PC-3 (cell line): ENCODE measurements around the gene ST6GAL1. TPM values are rescaled to one million over a fixed set of nuclear protein-coding genes. Genes with fewer than 3 reads are reported as not detected.

ENCODE experiments used
- ATAC-seq: fragments of 200-7000 bp; cut with Tn5 transposase; 2 replicates; pipeline ENCODE4 v1.9.1; 2020; ENCODE audit warnings: mild to moderate bottlenecking, moderate library complexity
- BruUV-seq: library from RNA; stranded (reverse); fragments of 400-500 nt; replicated peaks from 2 replicates; lab custom pipeline; 2021; lab: Mats Ljungman, UMichigan
- CTCF ChIA-PET: fragments of 300-600 bp; sonication (Branson Sonifier 250); formaldehyde crosslinking; loops from one replicate; lab custom pipeline; 2022; ENCODE audit warnings: antibody characterized with exemption; lab: Charles Lee
- POLR2A ChIA-PET: fragments of 300-600 bp; sonication (Branson Sonifier 250); formaldehyde crosslinking; loops from one replicate; lab custom pipeline; 2022; ENCODE audit warnings: antibody characterized with exemption; ENCODE audit not compliant: unreplicated experiment; lab: Charles Lee
- DNase-seq: peaks from one replicate; pipeline ENCODE4 v3.0.0-alpha.2; 2015
- H2AFZ ChIP-seq: fragments of 300-600 bp; sonication (generic); 2 replicates; pipeline ENCODE4 v1.6.0; 2016; ENCODE audit warnings: antibody characterized with exemption, low read length
- H3F3A ChIP-seq: fragments of 300-600 bp; sonication (generic); one replicate; pipeline ENCODE4 v1.6.0; 2017; ENCODE audit warnings: antibody characterized with exemption, low read length, control low read depth, mild to moderate bottlenecking; ENCODE audit not compliant: unreplicated experiment
- H3K27ac ChIP-seq: fragments of 300-600 bp; sonication (generic); 2 replicates; pipeline ENCODE4 v1.5.1; 2016; ENCODE audit warnings: mild to moderate bottlenecking, low read length
- H3K27me3 ChIP-seq: fragments of 300-600 bp; sonication (generic); 2 replicates; pipeline ENCODE4 v1.6.1; 2016; ENCODE audit warnings: low read length, mixed read lengths
- H3K36me3 ChIP-seq: fragments of 300-600 bp; sonication (generic); 2 replicates; pipeline ENCODE4 v1.6.1; 2016; ENCODE audit warnings: low read depth, mixed run types, low read length, mixed read lengths
- H3K4me1 ChIP-seq: fragments of 300-600 bp; sonication (generic); 2 replicates; pipeline ENCODE4 v1.5.1; 2016; ENCODE audit warnings: low read length; ENCODE audit not compliant: insufficient read depth
- H3K4me2 ChIP-seq: fragments of 300-600 bp; sonication (generic); 2 replicates; pipeline ENCODE4 v1.6.0; 2016; ENCODE audit warnings: low read length
- H3K4me3 ChIP-seq: fragments of 300-600 bp; sonication (generic); 2 replicates; pipeline ENCODE4 v1.5.1; 2016; ENCODE audit warnings: mild to moderate bottlenecking, low read length, mixed read lengths
- H3K79me2 ChIP-seq: fragments of 300-600 bp; sonication (generic); 2 replicates; pipeline ENCODE4 v1.6.1; 2017; ENCODE audit warnings: low read length, mixed read lengths
- H3K9ac ChIP-seq: fragments of 300-600 bp; sonication (generic); 2 replicates; pipeline ENCODE4 v1.6.0; 2016; ENCODE audit warnings: mild to moderate bottlenecking, low read length
- H3K9me2 ChIP-seq: fragments of 300-600 bp; sonication (generic); replicated peaks from 2 replicates; pipeline ENCODE4 v1.6.1; 2016; ENCODE audit warnings: mixed run types, low read length, mixed read lengths
- H3K9me3 ChIP-seq: fragments of 300-600 bp; sonication (generic); 2 replicates; pipeline ENCODE4 v1.6.1; 2016; ENCODE audit warnings: low read length, mixed read lengths
- H4K20me1 ChIP-seq: fragments of 300-600 bp; sonication (generic); 2 replicates; pipeline ENCODE4 v1.6.1; 2016; ENCODE audit warnings: low read length, mixed read lengths
- EZH2 ChIP-seq: fragments of 300-600 bp; sonication (generic); IDR thresholded peaks from one replicate; pipeline ENCODE4 v1.6.1; 2017; ENCODE audit warnings: antibody characterized with exemption, mild to moderate bottlenecking, low read length; ENCODE audit not compliant: unreplicated experiment
- EZH2phosphoT487 ChIP-seq: fragments of 300-600 bp; sonication (generic); IDR thresholded peaks from 2 replicates; pipeline ENCODE4 v1.6.1; 2018; ENCODE audit warnings: mild to moderate bottlenecking, antibody characterized with exemption, low read length, borderline replicate concordance
- intact Hi-C: fragments of 100-400 bp; cut with micrococcal nuclease; formaldehyde crosslinking; loops from 2 replicates; pipeline ENCODE4 v1.9.0; 2023
- total RNA-seq: library from RNA; depleted of rRNA; stranded (reverse); fragments of >200 nt; gene quantifications from 2 replicates; pipeline ENCODE4 v1.2.3, GENCODE V29; 2014
- TF ChIP-seq, protein P1 (sequence below): fragments of 300-600 bp; sonication (generic); conservative IDR thresholded peaks from 2 replicates; pipeline ENCODE4 v1.5.1; 2017; ENCODE audit warnings: antibody characterized with exemption, low read depth, mild to moderate bottlenecking, low read length

The ST6GAL1 gene
- total RNA-seq, 1 experiment from 2014 or later, result 9.4 TPM

- intact Hi-C loops, result no loop called here
Observed at GRCh38 chr3:187027531-187028278, 97.4 kb downstream of the ST6GAL1 start.

DNA sequence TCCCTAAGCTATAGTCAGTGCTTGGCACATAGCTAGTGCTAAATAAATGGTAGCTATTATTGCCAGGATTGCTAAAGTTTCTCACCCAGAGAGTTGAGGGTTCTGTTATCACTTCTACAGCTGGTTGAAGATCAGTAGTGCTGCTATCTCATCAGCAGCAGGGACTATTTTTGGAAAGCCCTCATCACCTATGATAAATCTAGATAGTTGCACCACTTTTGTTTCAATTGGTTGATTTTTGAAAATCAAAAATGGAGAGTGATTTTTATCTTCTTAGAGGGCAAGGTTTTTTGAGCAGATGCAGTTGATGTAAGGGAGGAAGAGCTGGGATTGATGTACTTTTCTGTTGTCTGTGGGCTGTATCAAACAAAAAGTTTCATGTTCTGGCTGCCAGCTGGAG is 101.6 kb downstream of the ST6GAL1 start:
- H3K79me2 ChIP-seq, result no peaks in the 10 kb centered on the region
- BruUV-seq, result no TSS peak
- CTCF ChIA-PET, result interaction anchor here (0.6 kb wide), 1 partner anchor 133 kb away, joined by 3 read pairs; no protein-coding TSS in a partner anchor

More at GRCh38 chr3:187027531-187028278, 97.4 kb downstream of the ST6GAL1 start:
- Histone ChIP-seq H3K79me2 (no peaks in the 10 kb centered on the region), H3K9me3 (no peaks in the 10 kb centered on the region), H3F3A (no peaks in the 10 kb centered on the region), H3K9ac (no peak overlapping the region), H3K4me2 (no peak overlapping the region), H3K27me3 (no peaks in the 10 kb centered on the region), H3K36me3 (no peaks in the 10 kb centered on the region), H2AFZ (no peak overlapping the region), H3K4me1 (no peaks in the 10 kb centered on the region), H3K4me3 (no peak overlapping the region), H4K20me1 (no peaks in the 10 kb centered on the region), H3K9me2 (no peaks in the 10 kb centered on the region), H3K27ac (no peak overlapping the region)
- TF ChIP-seq EZH2 (no peak), EZH2phosphoT487 (no peak)
- TF ChIP-seq, protein P1, sequence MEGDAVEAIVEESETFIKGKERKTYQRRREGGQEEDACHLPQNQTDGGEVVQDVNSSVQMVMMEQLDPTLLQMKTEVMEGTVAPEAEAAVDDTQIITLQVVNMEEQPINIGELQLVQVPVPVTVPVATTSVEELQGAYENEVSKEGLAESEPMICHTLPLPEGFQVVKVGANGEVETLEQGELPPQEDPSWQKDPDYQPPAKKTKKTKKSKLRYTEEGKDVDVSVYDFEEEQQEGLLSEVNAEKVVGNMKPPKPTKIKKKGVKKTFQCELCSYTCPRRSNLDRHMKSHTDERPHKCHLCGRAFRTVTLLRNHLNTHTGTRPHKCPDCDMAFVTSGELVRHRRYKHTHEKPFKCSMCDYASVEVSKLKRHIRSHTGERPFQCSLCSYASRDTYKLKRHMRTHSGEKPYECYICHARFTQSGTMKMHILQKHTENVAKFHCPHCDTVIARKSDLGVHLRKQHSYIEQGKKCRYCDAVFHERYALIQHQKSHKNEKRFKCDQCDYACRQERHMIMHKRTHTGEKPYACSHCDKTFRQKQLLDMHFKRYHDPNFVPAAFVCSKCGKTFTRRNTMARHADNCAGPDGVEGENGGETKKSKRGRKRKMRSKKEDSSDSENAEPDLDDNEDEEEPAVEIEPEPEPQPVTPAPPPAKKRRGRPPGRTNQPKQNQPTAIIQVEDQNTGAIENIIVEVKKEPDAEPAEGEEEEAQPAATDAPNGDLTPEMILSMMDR, result no peak
- BruUV-seq, result no TSS peak
- ChIA-PET POLR2A (no interaction called here), CTCF (no interaction called here)
- no peak for ATAC-seq
- no peak for DNase-seq

More for the DNA sequence above, 101.6 kb downstream of the ST6GAL1 start:
- H3F3A ChIP-seq, result no peaks in the 10 kb centered on the region
- H3K27me3 ChIP-seq, result no peaks in the 10 kb centered on the region
- TF ChIP-seq EZH2phosphoT487, result no peak
- no peak for TF ChIP-seq EZH2
- TF ChIP-seq, protein P1, result no peak
- no peaks in the 10 kb centered on the region for H3K36me3 ChIP-seq
- no peak overlapping the region for H3K9ac ChIP-seq
- H3K4me2 ChIP-seq, result no peak overlapping the region
- H3K4me1 ChIP-seq, result no peaks in the 10 kb centered on the region
- intact Hi-C loops, result no loop called here
- H3K9me3 ChIP-seq, result no peaks in the 10 kb centered on the region
- no peaks in the 10 kb centered on the region for H4K20me1 ChIP-seq
- no peak overlapping the region for H3K27ac ChIP-seq
- H2AFZ ChIP-seq, result no peak overlapping the region
- no peaks in the 10 kb centered on the region for H3K9me2 ChIP-seq
- no peak overlapping the region for H3K4me3 ChIP-seq
- ATAC-seq, result no peak
- no peak for DNase-seq
- POLR2A ChIA-PET, result no interaction called here
